Mesothelial cell of epicardium (in vitro differentiated cells): ENCODE data around the gene PLCB1. TPM values are rescaled to one million over a fixed set of nuclear protein-coding genes. Genes with fewer than 3 reads are reported as not detected.

ENCODE experiments used
- DNase-seq, 2 experiments: peaks; one replicate each; pipeline ENCODE4 v3.0.0; 2021; ENCODE audit warnings: low spot score in 2 of 2; ENCODE audit not compliant: unreplicated experiment in 2 of 2
- H3K27ac Mint-ChIP-seq: 2 replicates; pipeline ENCODE4 v1.8.0; 2021; ENCODE audit warnings: mixed read lengths
- H3K27me3 Mint-ChIP-seq: 2 replicates; pipeline ENCODE4 v1.8.0; 2021; ENCODE audit warnings: low read depth, mixed read lengths
- H3K36me3 Mint-ChIP-seq: 2 replicates; pipeline ENCODE4 v1.8.0; 2021; ENCODE audit warnings: mixed read lengths
- H3K4me1 Mint-ChIP-seq: 2 replicates; pipeline ENCODE4 v1.8.0; 2021; ENCODE audit warnings: mixed read lengths
- H3K4me3 Mint-ChIP-seq: 2 replicates; pipeline ENCODE4 v1.8.0; 2021; ENCODE audit warnings: mild to moderate bottlenecking, moderate library complexity, mixed read lengths
- H3K9me3 Mint-ChIP-seq: 2 replicates; pipeline ENCODE4 v1.8.0; 2021; ENCODE audit warnings: mixed read lengths
- CTCF ChIP-seq: fragments of 200-600 bp; sonication (generic); IDR thresholded peaks from one replicate; pipeline ENCODE4 v1.5.0; 2021; ENCODE audit warnings: antibody characterized with exemption; ENCODE audit not compliant: unreplicated experiment
- total RNA-seq: library from RNA; stranded (reverse); gene quantifications from 3 replicates; pipeline ENCODE4 v1.2.1, GENCODE V29; 2021

The PLCB1 gene
- total RNA-seq, 1 donor from 2014 or later: 41.5 TPM

- peaks cover 1% of the 10 kb centered on the region for H3K4me1 Mint-ChIP-seq
- H3K27me3 Mint-ChIP-seq: no peaks in the 10 kb centered on the region
- no peak for DNase-seq
- peaks cover 6% of the 10 kb centered on the region for H3K9me3 Mint-ChIP-seq
- H3K27ac Mint-ChIP-seq: no peak overlapping the region
- no peak overlapping the region for H3K4me3 Mint-ChIP-seq
- TF ChIP-seq CTCF: no peak
- peaks cover 6% of the 10 kb centered on the region for H3K36me3 Mint-ChIP-seq
Observed at GRCh38 chr20:8800089-8800488, 668.0 kb downstream of the PLCB1 start.

DNA sequence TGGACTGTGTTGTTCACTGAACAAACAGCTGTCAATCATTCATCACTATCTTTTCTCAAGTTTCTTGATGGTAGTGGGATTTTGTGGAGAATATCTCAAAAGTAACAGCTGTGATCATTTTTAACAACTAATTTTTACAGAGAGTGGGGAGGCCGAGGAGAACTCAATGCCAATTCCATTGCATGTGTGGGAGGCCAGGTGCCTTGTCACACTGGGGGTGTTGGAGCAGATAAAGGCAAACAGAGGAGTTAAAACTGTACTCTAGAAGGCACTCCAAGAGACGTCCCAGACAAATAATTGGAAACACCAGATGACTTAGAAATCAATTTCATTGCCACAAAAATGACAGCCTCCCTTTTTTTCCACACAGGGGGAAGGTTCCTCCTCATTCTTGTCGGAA, 669.6 kb downstream of the PLCB1 start:
- Mint-ChIP-seq H3K4me3 (no peak overlapping the region), H3K27ac (no peak overlapping the region), H3K9me3 (peaks cover 6% of the 10 kb centered on the region), H3K27me3 (no peaks in the 10 kb centered on the region), H3K4me1 (peaks cover 1% of the 10 kb centered on the region), H3K36me3 (peaks cover 8% of the 10 kb centered on the region)
- DNase-seq: no peak
- TF ChIP-seq CTCF: no peak

DNA sequence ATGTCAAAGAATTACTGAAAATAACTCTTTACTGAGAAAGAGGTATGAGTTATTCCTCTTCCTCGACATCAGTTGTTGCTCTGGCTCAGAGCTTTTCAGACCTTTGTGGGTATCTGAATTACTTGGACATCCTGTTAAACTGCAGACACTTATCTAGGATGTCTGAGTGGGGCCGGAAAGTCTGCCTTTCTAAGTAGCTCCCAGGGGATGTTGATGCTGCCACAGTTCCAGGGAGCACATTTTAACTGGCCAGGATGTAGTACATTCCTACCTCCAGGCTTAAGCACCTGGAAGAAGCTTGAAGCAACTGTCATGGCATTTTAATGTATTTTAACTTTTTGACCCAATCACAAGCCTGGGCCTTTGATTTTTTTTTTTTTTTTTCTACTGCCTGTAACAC, 671.0 kb downstream of the PLCB1 start:
- Mint-ChIP-seq H3K36me3 (peaks cover 6% of the 10 kb centered on the region), H3K27ac (no peak overlapping the region), H3K4me1 (peaks cover 1% of the 10 kb centered on the region), H3K4me3 (no peak overlapping the region), H3K27me3 (no peaks in the 10 kb centered on the region), H3K9me3 (no peaks in the 10 kb centered on the region)
- TF ChIP-seq CTCF: no peak
- no peak for DNase-seq

GRCh38 chr20:8803941-8804340, 671.9 kb downstream of the PLCB1 start:
- Mint-ChIP-seq H3K9me3 (no peaks in the 10 kb centered on the region), H3K4me3 (no peak overlapping the region)
- no peak for TF ChIP-seq CTCF

DNA sequence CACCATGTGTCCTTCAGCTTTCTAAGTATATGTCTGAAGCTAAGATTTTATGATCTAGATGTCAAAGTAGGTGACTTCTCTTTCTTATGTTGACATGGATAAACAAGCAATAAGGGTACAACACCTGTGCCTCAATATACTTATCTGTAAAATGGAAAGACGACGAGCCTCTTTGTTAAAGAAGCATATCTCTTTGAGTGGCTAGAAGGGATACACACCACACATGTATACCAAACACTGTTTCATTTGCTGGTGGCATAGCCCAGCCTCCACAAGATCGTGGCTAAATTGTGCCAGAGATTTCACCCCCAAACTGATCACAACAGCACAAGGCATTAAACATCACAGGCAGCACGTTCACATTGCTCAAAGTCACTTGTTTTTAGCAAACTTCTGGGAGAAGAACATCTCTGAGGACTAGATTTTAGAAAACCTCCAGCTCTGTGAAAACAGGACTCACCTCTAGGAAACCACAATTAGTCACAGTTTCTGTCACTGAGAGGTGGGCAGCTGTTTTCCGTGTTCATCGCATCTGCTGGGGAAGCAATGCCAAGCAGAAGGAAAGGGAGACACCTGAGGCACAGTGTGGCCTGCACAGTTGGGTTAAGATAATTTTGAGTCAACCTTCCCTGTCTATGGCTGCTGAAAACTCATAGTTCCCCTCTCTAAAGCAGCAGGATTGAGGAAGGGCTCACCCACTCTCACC, 673.8 kb downstream of the PLCB1 start:
- Mint-ChIP-seq H3K27ac (no peak overlapping the region), H3K9me3 (no peaks in the 10 kb centered on the region), H3K36me3 (peaks cover 6% of the 10 kb centered on the region), H3K4me3 (no peak overlapping the region), H3K27me3 (no peaks in the 10 kb centered on the region), H3K4me1 (peaks cover 1% of the 10 kb centered on the region)
- no peak for TF ChIP-seq CTCF
- DNase-seq: no peak

More at GRCh38 chr20:8803941-8804340, 671.9 kb downstream of the PLCB1 start:
- Mint-ChIP-seq H3K27me3 (no peaks in the 10 kb centered on the region), H3K27ac (no peak overlapping the region), H3K36me3 (peaks cover 6% of the 10 kb centered on the region), H3K4me1 (peaks cover 1% of the 10 kb centered on the region)
- no peak for DNase-seq
